Measurements from ENCODE around the gene OSBPL8.

OSBPL8 gene

GRCh38 chr12:76462668-76463224, 96.8 kb downstream of the OSBPL8 start:
- no peaks in the 10 kb centered on the region for H3K9me3 ChIP-seq (ENCODE audit: severe bottlenecking)
- H3K27me3 ChIP-seq (ENCODE audit: insufficient read depth, poor library complexity, severe bottlenecking), result no peaks in the 10 kb centered on the region
- H3K4me1 ChIP-seq (ENCODE audit: insufficient read depth, poor library complexity, severe bottlenecking), result peaks cover 6% of the 10 kb centered on the region
- DNase-seq (ENCODE audit: low spot score), result no peak
- ATAC-seq (ENCODE audit: low read depth), result peak; percentile 29; the same call in 1 of the 3 replicates
- H3K4me3 ChIP-seq (ENCODE audit: severe bottlenecking), result no peak overlapping the region
- no peak for TF ChIP-seq CTCF (IDR thresholded peaks at IDR 0.05; ENCODE audit: poor library complexity, severe bottlenecking)
- H3K36me3 ChIP-seq (ENCODE audit: low read depth), result no peaks in the 10 kb centered on the region
- no peak overlapping the region for H3K27ac ChIP-seq (ENCODE audit: poor library complexity, severe bottlenecking)

- TF ChIP-seq CTCF (IDR thresholded peaks at IDR 0.05; ENCODE audit: poor library complexity, severe bottlenecking), result no peak
- H3K4me3 ChIP-seq (ENCODE audit: severe bottlenecking), result no peak overlapping the region
- H3K36me3 ChIP-seq (ENCODE audit: low read depth), result no peaks in the 10 kb centered on the region
- H3K27me3 ChIP-seq (ENCODE audit: insufficient read depth, poor library complexity, severe bottlenecking), result no peaks in the 10 kb centered on the region
- no peak overlapping the region for H3K27ac ChIP-seq (ENCODE audit: poor library complexity, severe bottlenecking)
- no peak for DNase-seq (ENCODE audit: low spot score)
- ATAC-seq (ENCODE audit: low read depth), result no peak
- H3K9me3 ChIP-seq (ENCODE audit: severe bottlenecking), result no peaks in the 10 kb centered on the region
- peaks cover 23% of the 10 kb centered on the region for H3K4me1 ChIP-seq (ENCODE audit: insufficient read depth, poor library complexity, severe bottlenecking)
Observed at GRCh38 chr12:76460807-76461206, 98.8 kb downstream of the OSBPL8 start.

GRCh38 chr12:76457818-76458217, 101.8 kb downstream of the OSBPL8 start:
- TF ChIP-seq CTCF (IDR thresholded peaks at IDR 0.05; ENCODE audit: poor library complexity, severe bottlenecking), result no peak
- peak overlapping the region; percentile 67 for H3K27ac ChIP-seq (ENCODE audit: poor library complexity, severe bottlenecking)
- no peak for DNase-seq (ENCODE audit: low spot score)
- no peak for ATAC-seq (ENCODE audit: low read depth)
- H3K4me1 ChIP-seq (ENCODE audit: insufficient read depth, poor library complexity, severe bottlenecking), result peaks cover 29% of the 10 kb centered on the region
- H3K9me3 ChIP-seq (ENCODE audit: severe bottlenecking), result no peaks in the 10 kb centered on the region
- no peak overlapping the region for H3K4me3 ChIP-seq (ENCODE audit: severe bottlenecking)
- H3K27me3 ChIP-seq (ENCODE audit: insufficient read depth, poor library complexity, severe bottlenecking), result no peaks in the 10 kb centered on the region
- H3K36me3 ChIP-seq (ENCODE audit: low read depth), result no peaks in the 10 kb centered on the region

GRCh38 chr12:76457010-76457409, 102.6 kb downstream of the OSBPL8 start:
- DNase-seq (ENCODE audit: low spot score) (no peak), ATAC-seq (ENCODE audit: low read depth) (peak; percentile 69)
- Histone ChIP-seq H3K4me3 (ENCODE audit: severe bottlenecking) (no peak overlapping the region), H3K36me3 (ENCODE audit: low read depth) (no peaks in the 10 kb centered on the region), H3K9me3 (ENCODE audit: severe bottlenecking) (no peaks in the 10 kb centered on the region), H3K27me3 (ENCODE audit: insufficient read depth, poor library complexity, severe bottlenecking) (no peaks in the 10 kb centered on the region), H3K27ac (ENCODE audit: poor library complexity, severe bottlenecking) (peak overlapping the region; percentile 67), H3K4me1 (ENCODE audit: insufficient read depth, poor library complexity, severe bottlenecking) (peaks cover 29% of the 10 kb centered on the region)
- no peak for TF ChIP-seq CTCF (IDR thresholded peaks at IDR 0.05; ENCODE audit: poor library complexity, severe bottlenecking)

- Histone ChIP-seq H3K4me3 (ENCODE audit: severe bottlenecking) (no peak overlapping the region), H3K36me3 (ENCODE audit: low read depth) (no peaks in the 10 kb centered on the region), H3K27me3 (ENCODE audit: insufficient read depth, poor library complexity, severe bottlenecking) (no peaks in the 10 kb centered on the region), H3K27ac (ENCODE audit: poor library complexity, severe bottlenecking) (peak overlapping the region; percentile 67), H3K4me1 (ENCODE audit: insufficient read depth, poor library complexity, severe bottlenecking) (peaks cover 35% of the 10 kb centered on the region), H3K9me3 (ENCODE audit: severe bottlenecking) (no peaks in the 10 kb centered on the region)
- DNase-seq (ENCODE audit: low spot score) (no peak), ATAC-seq (ENCODE audit: low read depth) (peak; percentile 91)
- TF ChIP-seq CTCF (IDR thresholded peaks at IDR 0.05; ENCODE audit: poor library complexity, severe bottlenecking), result peak; percentile 87
Observed at GRCh38 chr12:76455582-76456345, 103.8 kb downstream of the OSBPL8 start.

Data from RWPE2 (cell line).